ENCODE measurements around the gene ZNF771. TPM values are rescaled to one million over a fixed set of nuclear protein-coding genes. Genes with fewer than 3 reads are reported as not detected.
"Not testable (repeated sequence)": the region's sequence is repeated elsewhere in the genome, so short reads cannot be mapped to it uniquely, and the experiment has no call there.

ZNF771 gene
- total RNA-seq, 1 donor, result 12.6 TPM

- no peak overlapping the region for H3K4me3 ChIP-seq (ENCODE audit: low read depth, low read length)
- no peak for DNase-seq (ENCODE audit: low read depth)
- TF ChIP-seq CTCF (IDR thresholded peaks at IDR 0.05; ENCODE audit: insufficient read depth, low read length), result no peak
These were observed 51.4 kb downstream of the ZNF771 start for GRCh38 chr16:30458561-30459394.

- DNase-seq (ENCODE audit: low read depth), result no peak
- TF ChIP-seq CTCF (IDR thresholded peaks at IDR 0.05; ENCODE audit: insufficient read depth, low read length), result no peak
- H3K4me3 ChIP-seq (ENCODE audit: low read depth, low read length), result no peak overlapping the region
These were observed 52.0 kb downstream of the ZNF771 start for GRCh38 chr16:30459456-30459855.

GRCh38 chr16:30461426-30461825 lies 54.0 kb downstream of the ZNF771 start:
- DNase-seq (ENCODE audit: low read depth); H3K4me3 ChIP-seq (ENCODE audit: low read depth, low read length): not testable (repeated sequence)

- no peak overlapping the region for H3K4me3 ChIP-seq (ENCODE audit: low read depth, low read length)
- no peak for DNase-seq (ENCODE audit: low read depth)
- no peak for TF ChIP-seq CTCF (IDR thresholded peaks at IDR 0.05; ENCODE audit: insufficient read depth, low read length)
These were observed 56.7 kb downstream of the ZNF771 start for GRCh38 chr16:30464078-30464477.

Small RNAs within 50 kb of the gene (small RNA-seq; reads per million reads assigned to genes)
- gene RF00019, result not detected
- gene RF00406, result 6.7 reads per million, percentile 91 among the genes with 10 or more reads in this experiment

Other genes with a start within 250 kb of the ZNF771 start
- 1.9 and 2.8 TPM in 2 replicates for gene CORO1A, start 224.0 kb upstream of the ZNF771 start, total RNA-seq (ENCODE audit: low replicate concordance)
- gene BOLA2B, start 213.9 kb upstream of the ZNF771 start, total RNA-seq (ENCODE audit: low replicate concordance), result 68.6 and 137 TPM in 2 replicates
- gene SLX1A, start 213.7 kb upstream of the ZNF771 start, total RNA-seq (ENCODE audit: low replicate concordance), result 12.0 and 52.4 TPM in 2 replicates
- gene SULT1A3, start 208.4 kb upstream of the ZNF771 start, total RNA-seq (ENCODE audit: low replicate concordance), result 6.0 and 7.0 TPM in 2 replicates
- gene NPIPB13, start 159.1 kb upstream of the ZNF771 start, total RNA-seq (ENCODE audit: low replicate concordance), result 0.36 and 1.1 TPM in 2 replicates
- 25.2 and 37.5 TPM in 2 replicates for gene CD2BP2, start 52.3 kb upstream of the ZNF771 start, total RNA-seq (ENCODE audit: low replicate concordance)
- 26.1 and 38.0 TPM in 2 replicates for gene TBC1D10B, start 37.1 kb upstream of the ZNF771 start, total RNA-seq (ENCODE audit: low replicate concordance)
- gene MYL11, start 32.8 kb upstream of the ZNF771 start, total RNA-seq (ENCODE audit: low replicate concordance), result not detected in 2 replicates
- gene SEPTIN1, start 25.0 kb upstream of the ZNF771 start, total RNA-seq (ENCODE audit: low replicate concordance), result 0.09 TPM in 1 of 2 replicates, not detected in the other
- gene ZNF48, start 12.2 kb upstream of the ZNF771 start, total RNA-seq (ENCODE audit: low replicate concordance), result 2.1 and 5.4 TPM in 2 replicates
- gene DCTPP1, start 22.4 kb downstream of the ZNF771 start, total RNA-seq (ENCODE audit: low replicate concordance), result 28.0 and 42.0 TPM in 2 replicates
- gene SEPHS2, start 38.3 kb downstream of the ZNF771 start, total RNA-seq (ENCODE audit: low replicate concordance), result 15.0 and 15.8 TPM in 2 replicates
- not detected in 2 replicates for gene ITGAL, start 65.1 kb downstream of the ZNF771 start, total RNA-seq (ENCODE audit: low replicate concordance)
- 20.9 and 21.6 TPM in 2 replicates for gene ZNF768, start 119.0 kb downstream of the ZNF771 start, total RNA-seq (ENCODE audit: low replicate concordance)
- 14.0 and 16.0 TPM in 2 replicates for gene ZNF747, start 127.3 kb downstream of the ZNF771 start, total RNA-seq (ENCODE audit: low replicate concordance)
- gene ZNF764, start 150.8 kb downstream of the ZNF771 start, total RNA-seq (ENCODE audit: low replicate concordance), result 5.3 and 11.2 TPM in 2 replicates
- gene ZNF688, start 164.1 kb downstream of the ZNF771 start, total RNA-seq (ENCODE audit: low replicate concordance), result 6.7 and 57.4 TPM in 2 replicates
- gene ZNF785, start 178.1 kb downstream of the ZNF771 start, total RNA-seq (ENCODE audit: low replicate concordance), result 8.1 and 8.3 TPM in 2 replicates
- gene ZNF689, start 202.8 kb downstream of the ZNF771 start, total RNA-seq (ENCODE audit: low replicate concordance), result 7.0 and 8.1 TPM in 2 replicates
- gene PRR14, start 243.4 kb downstream of the ZNF771 start, total RNA-seq (ENCODE audit: low replicate concordance), result 8.8 and 14.5 TPM in 2 replicates

Data from fibroblast of the aortic adventitia (primary cell).